ENCODE results near the gene CPED1.

- TF ChIP-seq CTCF (conservative IDR thresholded peaks at IDR 0.05; ENCODE audit: low read depth, low read length) (no peak), EZH2 (IDR thresholded peaks at IDR 0.05; ENCODE audit: low read length, unreplicated experiment) (no peak), EZH2phosphoT487 (IDR thresholded peaks at IDR 0.05; ENCODE audit: borderline replicate concordance, low read length) (no peak)
These were observed 28.5 kb upstream of the CPED1 start for GRCh38 chr7:120959929-120960484.

All from PC-3 (cell line).